GM18517 (cell line): ENCODE measurements around the gene ZC3H7B.
"Not testable (repeated sequence)": the region's sequence is repeated elsewhere in the genome, so short reads cannot be mapped to it uniquely, and the experiment has no call there.

Source experiments
- ATAC-seq: cut with Tn5 transposase; IDR thresholded peaks from one replicate; pipeline ENCODE4 v1.9.1; 2021; ENCODE audit warnings: mild to moderate bottlenecking, moderate library complexity; ENCODE audit not compliant: unreplicated experiment

The ZC3H7B gene

GRCh38 chr22:41301085-41302020, at the start of gene ZC3H7B:
ZC3H7B (plus strand) TSS chr22:41301525; CDS start chr22:41320661, 19,136 bp downstream.
- peak; percentile 86 for ATAC-seq

GRCh38 chr22:41252365-41252764, 49.0 kb upstream of the ZC3H7B start:
- no peak for ATAC-seq

- ATAC-seq: no peak
Observed at GRCh38 chr22:41254230-41254629, 47.1 kb upstream of the ZC3H7B start.

- ATAC-seq: no peak
Observed at GRCh38 chr22:41256254-41257253, 44.8 kb upstream of the ZC3H7B start.

GRCh38 chr22:41257696-41258095, 43.6 kb upstream of the ZC3H7B start:
- no peak for ATAC-seq

- not testable (repeated sequence) for ATAC-seq
Observed at GRCh38 chr22:41259756-41260155, 41.6 kb upstream of the ZC3H7B start.

- no peak for ATAC-seq
Observed at GRCh38 chr22:41260871-41261270, 40.5 kb upstream of the ZC3H7B start.

- no peak for ATAC-seq
Observed at GRCh38 chr22:41261541-41262249, 39.6 kb upstream of the ZC3H7B start.

- ATAC-seq: no peak
Observed at GRCh38 chr22:41262250-41262765, 39.0 kb upstream of the ZC3H7B start.

- ATAC-seq: no peak
Observed at GRCh38 chr22:41263704-41264103, 37.6 kb upstream of the ZC3H7B start.

- no peak for ATAC-seq
Observed at GRCh38 chr22:41264408-41264941, 36.9 kb upstream of the ZC3H7B start.

- no peak for ATAC-seq
Observed at GRCh38 chr22:41267958-41268357, 33.4 kb upstream of the ZC3H7B start.

GRCh38 chr22:41271787-41272186, 29.5 kb upstream of the ZC3H7B start:
- ATAC-seq: no peak

- no peak for ATAC-seq
Observed at GRCh38 chr22:41273128-41273527, 28.2 kb upstream of the ZC3H7B start.

GRCh38 chr22:41274856-41275255, 26.5 kb upstream of the ZC3H7B start:
- ATAC-seq: no peak

- no peak for ATAC-seq
Observed at GRCh38 chr22:41280065-41280464, 21.3 kb upstream of the ZC3H7B start.

- ATAC-seq: no peak
Observed at GRCh38 chr22:41280854-41281253, 20.5 kb upstream of the ZC3H7B start.

- ATAC-seq: no peak
Observed at GRCh38 chr22:41284465-41284864, 16.9 kb upstream of the ZC3H7B start.

GRCh38 chr22:41285441-41285819, 15.9 kb upstream of the ZC3H7B start:
- peak; percentile 10 for ATAC-seq
